HG03139 (cell line): Measurements from ENCODE around the gene PDCD6IP.
A peak's percentile ranks its signal among the peaks of the same experiment; 100 is the strongest.
"Not testable (repeated sequence)": the region's sequence is repeated elsewhere in the genome, so short reads cannot be mapped to it uniquely, and the experiment has no call there.

Experiments used
- ATAC-seq: cut with Tn5 transposase; IDR thresholded peaks from one replicate; pipeline ENCODE4 v1.9.1; 2021; ENCODE audit not compliant: unreplicated experiment

Gene PDCD6IP

GRCh38 chr3:33798418-33799201, at the start of gene PDCD6IP:
PDCD6IP (plus strand) TSS chr3:33798630; CDS start chr3:33798729, 99 bp downstream.
- ATAC-seq = peak; percentile 79

GRCh38 chr3:33749546-33750210, 48.8 kb upstream of the PDCD6IP start:
- ATAC-seq = no peak

GRCh38 chr3:33750211-33750548, 48.2 kb upstream of the PDCD6IP start:
- no peak for ATAC-seq

GRCh38 chr3:33751336-33751735, 47.1 kb upstream of the PDCD6IP start:
- ATAC-seq = no peak

GRCh38 chr3:33754391-33754790, 44.0 kb upstream of the PDCD6IP start:
- not testable (repeated sequence) for ATAC-seq

GRCh38 chr3:33758281-33758680, 40.1 kb upstream of the PDCD6IP start:
- no peak for ATAC-seq

- no peak for ATAC-seq
These were observed 39.6 kb upstream of the PDCD6IP start for GRCh38 chr3:33758864-33759263.

GRCh38 chr3:33768578-33769330, 29.7 kb upstream of the PDCD6IP start:
- no peak for ATAC-seq

GRCh38 chr3:33773637-33774036, 24.8 kb upstream of the PDCD6IP start:
- ATAC-seq = no peak

- ATAC-seq = no peak
These were observed 23.1 kb upstream of the PDCD6IP start for GRCh38 chr3:33775363-33775762.

- no peak for ATAC-seq
These were observed 20.4 kb upstream of the PDCD6IP start for GRCh38 chr3:33777996-33778395.

- no peak for ATAC-seq
These were observed 18.7 kb upstream of the PDCD6IP start for GRCh38 chr3:33779751-33780150.

GRCh38 chr3:33781413-33781812, 17.0 kb upstream of the PDCD6IP start:
- not testable (repeated sequence) for ATAC-seq

- ATAC-seq = no peak
These were observed 11.7 kb upstream of the PDCD6IP start for GRCh38 chr3:33786565-33787327.

GRCh38 chr3:33787328-33788009, 11.0 kb upstream of the PDCD6IP start:
- ATAC-seq = peak; percentile 65

- no peak for ATAC-seq
These were observed 9.1 kb upstream of the PDCD6IP start for GRCh38 chr3:33789183-33789954.

GRCh38 chr3:33790091-33790490, 8.3 kb upstream of the PDCD6IP start:
- no peak for ATAC-seq

- no peak for ATAC-seq
These were observed 6.8 kb upstream of the PDCD6IP start for GRCh38 chr3:33791477-33792166.
